ENCODE measurements around the gene AQP1.

GRCh38 chr7:30893357-30893756, 18.3 kb upstream of the AQP1 start:
- TF ChIP-seq, protein P1, sequence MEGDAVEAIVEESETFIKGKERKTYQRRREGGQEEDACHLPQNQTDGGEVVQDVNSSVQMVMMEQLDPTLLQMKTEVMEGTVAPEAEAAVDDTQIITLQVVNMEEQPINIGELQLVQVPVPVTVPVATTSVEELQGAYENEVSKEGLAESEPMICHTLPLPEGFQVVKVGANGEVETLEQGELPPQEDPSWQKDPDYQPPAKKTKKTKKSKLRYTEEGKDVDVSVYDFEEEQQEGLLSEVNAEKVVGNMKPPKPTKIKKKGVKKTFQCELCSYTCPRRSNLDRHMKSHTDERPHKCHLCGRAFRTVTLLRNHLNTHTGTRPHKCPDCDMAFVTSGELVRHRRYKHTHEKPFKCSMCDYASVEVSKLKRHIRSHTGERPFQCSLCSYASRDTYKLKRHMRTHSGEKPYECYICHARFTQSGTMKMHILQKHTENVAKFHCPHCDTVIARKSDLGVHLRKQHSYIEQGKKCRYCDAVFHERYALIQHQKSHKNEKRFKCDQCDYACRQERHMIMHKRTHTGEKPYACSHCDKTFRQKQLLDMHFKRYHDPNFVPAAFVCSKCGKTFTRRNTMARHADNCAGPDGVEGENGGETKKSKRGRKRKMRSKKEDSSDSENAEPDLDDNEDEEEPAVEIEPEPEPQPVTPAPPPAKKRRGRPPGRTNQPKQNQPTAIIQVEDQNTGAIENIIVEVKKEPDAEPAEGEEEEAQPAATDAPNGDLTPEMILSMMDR (IDR thresholded peaks at IDR 0.05; ENCODE audit: borderline replicate concordance, extremely low read depth, low read length, poor library complexity, severe bottlenecking), result no peak
- no peak for TF ChIP-seq EZH2 (IDR thresholded peaks at IDR 0.05; ENCODE audit: borderline replicate concordance, low read depth, low read length, severe bottlenecking)

All from DND-41 (cell line).